Measurements from ENCODE around the gene ZBED6.

DNA sequence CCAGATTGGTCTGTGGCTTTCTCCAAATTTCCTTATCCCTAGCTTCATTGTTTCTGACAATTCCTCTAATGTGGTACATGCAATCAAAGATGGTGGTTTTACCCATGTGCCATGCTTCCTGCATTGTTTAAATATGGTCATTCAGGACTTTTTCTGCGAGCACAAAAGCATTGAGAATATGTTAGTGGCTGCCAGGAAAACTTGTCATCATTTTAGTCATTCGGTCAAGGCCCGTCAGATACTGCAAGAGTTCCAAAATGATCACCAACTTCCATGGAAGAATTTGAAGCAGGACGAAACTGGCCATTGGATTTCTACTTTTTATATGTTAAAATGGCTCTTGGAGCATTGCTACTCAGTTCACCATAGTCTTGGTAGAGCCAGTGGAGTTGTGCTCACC is 3.7 kb downstream of the ZBED6 start:
- TF ChIP-seq, protein P1, sequence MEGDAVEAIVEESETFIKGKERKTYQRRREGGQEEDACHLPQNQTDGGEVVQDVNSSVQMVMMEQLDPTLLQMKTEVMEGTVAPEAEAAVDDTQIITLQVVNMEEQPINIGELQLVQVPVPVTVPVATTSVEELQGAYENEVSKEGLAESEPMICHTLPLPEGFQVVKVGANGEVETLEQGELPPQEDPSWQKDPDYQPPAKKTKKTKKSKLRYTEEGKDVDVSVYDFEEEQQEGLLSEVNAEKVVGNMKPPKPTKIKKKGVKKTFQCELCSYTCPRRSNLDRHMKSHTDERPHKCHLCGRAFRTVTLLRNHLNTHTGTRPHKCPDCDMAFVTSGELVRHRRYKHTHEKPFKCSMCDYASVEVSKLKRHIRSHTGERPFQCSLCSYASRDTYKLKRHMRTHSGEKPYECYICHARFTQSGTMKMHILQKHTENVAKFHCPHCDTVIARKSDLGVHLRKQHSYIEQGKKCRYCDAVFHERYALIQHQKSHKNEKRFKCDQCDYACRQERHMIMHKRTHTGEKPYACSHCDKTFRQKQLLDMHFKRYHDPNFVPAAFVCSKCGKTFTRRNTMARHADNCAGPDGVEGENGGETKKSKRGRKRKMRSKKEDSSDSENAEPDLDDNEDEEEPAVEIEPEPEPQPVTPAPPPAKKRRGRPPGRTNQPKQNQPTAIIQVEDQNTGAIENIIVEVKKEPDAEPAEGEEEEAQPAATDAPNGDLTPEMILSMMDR (conservative IDR thresholded peaks at IDR 0.05; ENCODE audit: low read depth, low read length): no peak
- TF ChIP-seq POLR2A (IDR thresholded peaks at IDR 0.05; ENCODE audit: low read depth, low read length): no peak
- TF ChIP-seq RAD21 (IDR thresholded peaks at IDR 0.05; ENCODE audit: low read length): no peak
- no peak for TF ChIP-seq CEBPB (IDR thresholded peaks at IDR 0.05; ENCODE audit: low read depth, low read length)
- TF ChIP-seq BHLHE40 (IDR thresholded peaks at IDR 0.05; ENCODE audit: low read depth, low read length): no peak
- TF ChIP-seq RFX5 (IDR thresholded peaks at IDR 0.05; ENCODE audit: low read depth, low read length): no peak
- TF ChIP-seq, protein P2, sequence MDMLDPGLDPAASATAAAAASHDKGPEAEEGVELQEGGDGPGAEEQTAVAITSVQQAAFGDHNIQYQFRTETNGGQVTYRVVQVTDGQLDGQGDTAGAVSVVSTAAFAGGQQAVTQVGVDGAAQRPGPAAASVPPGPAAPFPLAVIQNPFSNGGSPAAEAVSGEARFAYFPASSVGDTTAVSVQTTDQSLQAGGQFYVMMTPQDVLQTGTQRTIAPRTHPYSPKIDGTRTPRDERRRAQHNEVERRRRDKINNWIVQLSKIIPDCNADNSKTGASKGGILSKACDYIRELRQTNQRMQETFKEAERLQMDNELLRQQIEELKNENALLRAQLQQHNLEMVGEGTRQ (IDR thresholded peaks at IDR 0.05; ENCODE audit: low read depth, low read length): no peak
- TF ChIP-seq, protein P3, sequence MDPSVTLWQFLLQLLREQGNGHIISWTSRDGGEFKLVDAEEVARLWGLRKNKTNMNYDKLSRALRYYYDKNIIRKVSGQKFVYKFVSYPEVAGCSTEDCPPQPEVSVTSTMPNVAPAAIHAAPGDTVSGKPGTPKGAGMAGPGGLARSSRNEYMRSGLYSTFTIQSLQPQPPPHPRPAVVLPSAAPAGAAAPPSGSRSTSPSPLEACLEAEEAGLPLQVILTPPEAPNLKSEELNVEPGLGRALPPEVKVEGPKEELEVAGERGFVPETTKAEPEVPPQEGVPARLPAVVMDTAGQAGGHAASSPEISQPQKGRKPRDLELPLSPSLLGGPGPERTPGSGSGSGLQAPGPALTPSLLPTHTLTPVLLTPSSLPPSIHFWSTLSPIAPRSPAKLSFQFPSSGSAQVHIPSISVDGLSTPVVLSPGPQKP (IDR thresholded peaks at IDR 0.05; ENCODE audit: borderline replicate concordance, low read depth, low read length): no peak

Data from IMR-90 (cell line).